NK-92 (cell line): ENCODE measurements around the gene MESP1.

Source experiments
- DNase-seq: peaks from one replicate; lab custom pipeline; 2025; ENCODE audit not compliant: unreplicated experiment; lab: John Stamatoyannopoulos, UW

MESP1 gene

DNA sequence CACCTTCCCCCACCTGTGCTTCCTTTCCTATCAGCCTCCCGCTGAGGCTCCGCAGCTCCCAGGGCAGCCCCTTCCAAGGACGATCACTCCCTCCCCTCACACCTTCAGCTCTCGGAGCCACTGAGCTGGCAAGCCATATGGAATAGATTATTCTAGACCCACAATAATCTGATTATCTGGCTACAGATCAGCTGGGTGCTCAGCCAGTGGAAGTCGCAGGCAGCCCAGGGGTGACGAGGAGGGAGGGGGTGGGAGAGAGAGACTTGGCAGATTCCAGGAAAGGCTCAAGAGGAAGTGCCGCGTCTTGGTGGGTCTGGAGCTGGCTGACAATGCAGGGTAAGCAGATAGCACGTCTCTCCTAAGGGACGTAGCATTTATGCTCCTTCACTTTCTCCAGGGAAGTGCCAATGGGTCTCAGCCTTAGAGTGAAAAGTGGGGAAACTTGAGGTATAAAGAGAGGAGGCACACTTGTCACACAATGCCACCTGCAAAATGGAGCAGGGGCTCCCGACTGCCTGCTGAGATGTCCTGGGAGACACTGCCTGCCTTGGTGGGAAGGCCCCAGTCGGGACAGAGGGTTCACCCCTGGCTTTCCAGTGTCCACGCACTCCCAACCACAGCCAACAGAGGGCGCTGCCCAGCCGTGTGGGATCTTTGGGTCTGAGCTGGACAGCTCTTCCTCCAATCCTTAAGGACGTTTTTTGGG lies 9.4 kb upstream of the MESP1 start:
- no peak for DNase-seq

GRCh38 chr15:89759835-89760234 lies 8.8 kb upstream of the MESP1 start:
- no peak for DNase-seq

DNA sequence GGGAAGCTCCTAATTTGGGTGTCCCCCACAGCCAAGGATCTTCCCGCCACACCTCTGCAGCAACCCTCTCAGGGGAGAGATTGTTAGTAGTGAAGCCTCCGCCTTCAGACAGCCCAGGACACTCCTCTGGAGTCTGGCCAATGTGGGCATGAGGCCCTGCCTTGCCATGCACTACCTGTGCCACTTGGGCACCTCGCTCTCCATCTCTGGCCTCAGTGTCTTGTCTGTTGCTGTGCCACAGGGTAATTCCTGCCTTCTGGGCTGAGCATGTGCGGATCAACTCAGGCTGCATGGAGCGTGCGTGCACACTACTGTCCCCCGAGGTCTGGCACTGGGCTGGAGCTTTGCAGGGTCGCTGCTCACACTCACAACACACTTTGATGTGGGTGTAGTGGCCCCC lies 7.9 kb upstream of the MESP1 start:
- no peak for DNase-seq

DNA sequence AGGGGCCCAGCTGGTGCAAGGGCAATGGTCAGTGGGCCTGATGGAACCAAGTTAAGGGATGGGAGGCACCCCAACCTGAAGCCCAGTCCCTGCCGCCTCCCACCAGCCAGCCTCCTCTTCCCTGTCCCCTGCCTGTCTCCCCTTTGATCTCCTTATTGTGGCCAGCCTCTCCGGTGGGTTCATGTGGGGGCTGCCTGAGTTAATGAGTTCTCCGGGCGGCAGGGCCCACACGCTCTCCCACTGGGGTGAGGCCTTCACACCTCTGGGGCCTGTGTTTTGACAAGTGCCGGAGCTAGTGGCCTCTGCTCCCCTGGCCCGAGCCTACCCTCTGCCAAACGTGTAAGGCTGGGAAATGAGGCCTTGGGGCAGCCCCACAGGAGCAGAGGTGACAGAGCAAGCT lies 7.2 kb upstream of the MESP1 start:
- no peak for DNase-seq

GRCh38 chr15:89756897-89757296 lies 5.8 kb upstream of the MESP1 start:
- DNase-seq = no peak

DNA sequence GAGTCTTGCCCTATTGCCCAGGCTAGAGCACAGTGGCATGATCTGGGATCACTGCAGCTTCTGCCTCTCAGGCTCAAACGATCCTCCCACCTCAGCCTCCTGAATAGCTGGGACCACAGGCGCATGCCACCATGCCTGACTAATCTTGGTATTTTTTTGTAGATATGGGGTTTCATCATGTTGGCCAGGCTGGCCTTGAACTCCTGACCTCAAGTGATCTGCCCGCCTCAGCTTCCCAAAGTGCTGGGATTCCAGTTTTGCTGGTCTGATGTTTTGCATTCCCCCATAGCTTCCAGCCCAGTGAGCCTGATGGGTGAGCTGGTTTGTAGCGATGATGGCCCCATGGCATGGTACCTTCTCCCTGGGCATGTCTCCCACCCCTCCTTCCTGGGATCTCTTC lies 4.7 kb upstream of the MESP1 start:
- DNase-seq = no peak

GRCh38 chr15:89754361-89755154 lies 3.5 kb upstream of the MESP1 start:
- no peak for DNase-seq

DNA sequence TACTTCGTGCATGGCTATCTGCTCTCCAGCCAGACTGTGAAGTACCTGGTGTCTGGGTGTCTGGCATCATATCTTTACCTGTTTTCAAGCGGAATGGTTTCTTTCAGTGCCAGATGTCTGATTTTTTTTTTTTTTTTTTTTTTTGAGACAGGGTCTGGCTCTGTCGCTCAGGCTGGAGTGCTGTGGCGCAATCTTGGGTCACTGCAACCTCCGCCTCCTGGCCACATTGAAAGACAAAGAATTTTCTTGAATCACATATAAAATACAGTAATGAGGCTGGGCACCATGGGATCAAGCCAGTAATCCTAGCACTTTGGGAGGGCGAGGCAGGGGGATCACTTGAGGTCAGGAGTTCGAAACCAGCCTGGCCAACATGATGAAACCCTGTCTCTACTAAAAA lies 2.8 kb upstream of the MESP1 start:
- no peak for DNase-seq

- no peak for DNase-seq
Measured at GRCh38 chr15:89751748-89752147, 699 bp upstream of the MESP1 start.

DNA sequence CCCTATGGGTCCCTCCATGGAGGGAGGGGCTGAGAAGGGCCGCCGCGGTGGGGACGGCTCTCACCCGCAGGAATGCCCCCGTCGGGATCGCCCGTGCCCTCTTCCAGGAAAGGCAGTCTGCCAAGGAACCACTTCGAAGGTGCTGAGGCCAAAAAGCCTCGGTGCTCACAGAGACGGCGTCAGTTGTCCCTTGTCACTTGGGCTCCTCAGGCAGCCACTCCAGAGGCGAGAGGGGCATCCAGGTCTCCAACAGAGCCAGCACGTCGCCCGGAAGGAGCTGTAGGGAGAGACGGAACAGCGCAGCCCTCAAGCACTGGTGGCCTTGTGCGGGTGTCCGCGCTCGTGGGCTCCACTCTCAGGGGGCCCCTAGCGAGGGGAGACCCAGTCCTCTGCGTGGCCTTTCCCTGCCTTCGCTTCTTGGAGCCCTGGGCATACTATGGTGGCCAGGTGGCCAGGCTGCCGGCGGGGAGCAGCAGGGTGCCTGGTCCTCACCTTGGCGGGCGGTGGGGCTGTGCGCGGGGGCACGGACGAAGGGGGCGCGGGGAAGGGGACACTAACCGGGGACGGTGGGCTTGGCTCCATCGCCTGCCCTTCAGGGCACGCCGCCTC lies 994 bp downstream of the MESP1 start:
- DNase-seq = no peak

GRCh38 chr15:89749526-89749925 lies 1.5 kb downstream of the MESP1 start:
- DNase-seq = no peak

DNA sequence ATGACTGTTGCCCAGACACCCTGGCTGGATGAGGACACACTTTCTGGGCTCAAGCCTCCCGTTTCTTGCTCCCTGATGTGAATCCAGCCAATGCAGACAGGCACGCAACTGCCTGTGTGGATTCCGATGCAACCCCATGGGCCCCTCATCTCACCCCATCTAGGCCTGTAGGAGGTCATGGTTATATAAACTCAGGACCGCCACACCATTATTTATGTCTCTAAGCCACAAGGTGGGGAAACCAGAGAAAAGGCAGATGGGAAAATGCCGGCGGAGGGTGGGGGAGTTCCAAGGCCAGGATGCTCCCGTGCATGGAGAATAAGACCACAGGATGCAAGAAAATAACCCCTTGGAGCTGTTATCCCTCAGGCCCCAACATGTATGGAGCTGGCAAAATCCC lies 2.0 kb downstream of the MESP1 start:
- DNase-seq = no peak

- no peak for DNase-seq
Measured at GRCh38 chr15:89747708-89748682, 3.1 kb downstream of the MESP1 start.

DNA sequence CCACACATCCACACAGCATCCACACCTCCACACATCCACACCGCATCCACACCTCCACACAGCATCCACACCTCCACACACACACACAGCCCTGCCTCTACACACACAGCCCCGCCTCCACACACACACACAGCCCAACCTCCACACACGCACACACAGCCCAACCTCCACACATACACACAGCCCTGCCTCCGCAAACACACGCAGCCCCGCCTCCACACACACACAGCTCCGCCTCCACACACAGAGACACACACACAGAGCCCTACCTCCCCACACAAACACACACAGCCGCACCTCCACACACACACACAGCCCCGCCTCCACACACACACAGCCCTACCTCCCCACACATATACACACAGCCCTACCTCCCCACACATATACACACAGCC lies 4.7 kb downstream of the MESP1 start:
- DNase-seq = no peak

GRCh38 chr15:89745768-89746167 lies 5.3 kb downstream of the MESP1 start:
- DNase-seq = no peak

DNA sequence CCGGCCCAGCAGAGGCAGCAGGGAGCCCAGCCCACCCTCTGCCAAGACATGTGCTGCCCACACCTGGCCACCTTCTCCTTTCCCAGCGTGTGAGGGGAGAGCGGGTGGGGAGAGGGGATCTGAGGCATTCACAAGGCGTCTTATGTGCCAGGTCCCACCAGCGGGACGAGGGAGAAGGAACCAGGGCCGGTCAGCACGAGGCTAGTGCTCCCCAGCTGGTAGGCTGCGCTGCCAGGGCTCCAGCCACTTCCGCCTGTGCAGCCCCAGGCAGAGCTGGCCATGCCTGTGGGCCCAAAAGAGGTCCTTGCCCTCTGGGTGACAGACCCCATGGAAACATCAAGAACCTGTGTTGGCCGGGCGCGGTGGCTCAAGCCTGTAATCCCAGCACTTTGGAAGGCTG lies 5.9 kb downstream of the MESP1 start:
- no peak for DNase-seq

- no peak for DNase-seq
Measured at GRCh38 chr15:89743594-89743993, 7.5 kb downstream of the MESP1 start.

GRCh38 chr15:89743011-89743410 lies 8.0 kb downstream of the MESP1 start:
- no peak for DNase-seq

GRCh38 chr15:89740137-89740536 lies 10.9 kb downstream of the MESP1 start:
- DNase-seq = no peak

DNA sequence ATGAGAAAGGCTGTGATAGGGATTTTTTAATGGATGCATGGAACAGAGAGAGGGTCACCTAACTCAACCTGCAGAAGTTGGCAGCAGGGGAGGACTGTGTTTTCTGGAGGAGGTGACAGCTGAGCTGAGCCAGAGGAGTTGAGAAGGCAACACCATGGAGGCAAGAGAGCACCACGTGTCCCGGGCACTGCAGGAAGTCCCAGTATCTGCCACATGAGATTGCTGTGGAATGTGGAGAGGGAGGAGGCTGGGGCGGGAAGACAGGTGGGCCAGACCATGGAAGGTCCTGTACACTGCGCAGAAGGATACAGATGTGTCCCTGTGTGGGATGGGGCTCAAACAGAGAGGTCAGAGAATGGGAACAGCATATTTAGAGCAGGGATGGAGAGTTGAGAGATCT lies 15.3 kb downstream of the MESP1 start:
- no peak for DNase-seq
